Midbrain (tissue), 1 donor: Measurements from ENCODE around the gene ZNF319.

Experiments used
- DNase-seq: peaks from one replicate; lab custom pipeline; 2025; lab: John Stamatoyannopoulos, UW

ZNF319 gene

DNA sequence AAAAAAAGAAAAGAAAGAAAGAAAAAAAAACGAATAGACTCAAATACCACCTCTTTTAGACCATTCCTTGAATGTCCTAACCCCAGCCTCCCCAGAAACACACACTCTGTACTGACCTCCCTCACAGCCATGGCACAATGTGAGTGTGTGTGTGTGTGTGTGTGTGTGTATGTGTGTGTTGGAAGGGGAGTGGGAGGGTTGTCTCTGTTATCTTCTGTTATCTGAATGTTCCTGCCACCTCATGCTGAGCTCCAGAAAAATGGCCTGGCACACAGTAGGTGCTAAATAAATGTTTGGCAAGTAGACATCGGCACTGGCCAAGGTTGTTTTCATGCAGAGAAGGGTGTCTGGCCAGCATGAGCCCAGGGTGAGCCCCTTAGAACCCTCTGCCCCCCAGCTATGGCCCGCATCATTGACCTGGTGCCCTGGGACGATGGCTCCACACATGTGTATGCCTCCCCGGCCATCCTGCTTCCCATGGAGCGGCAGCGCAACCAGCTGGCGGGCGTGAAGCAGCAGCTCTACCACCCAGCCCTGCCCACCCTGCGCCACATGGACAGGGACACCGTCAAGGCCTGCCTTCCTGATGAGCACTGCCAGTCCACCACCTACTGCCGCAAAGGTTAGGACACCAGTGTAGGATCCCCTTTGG lies 22.9 kb downstream of the ZNF319 start:
- DNase-seq, result no peak

- peak; percentile 70 for DNase-seq
Observed at GRCh38 chr16:57976331-57976796, 24.1 kb downstream of the ZNF319 start.

- DNase-seq, result no peak
Observed at GRCh38 chr16:57972306-57972705, 28.2 kb downstream of the ZNF319 start.

DNA sequence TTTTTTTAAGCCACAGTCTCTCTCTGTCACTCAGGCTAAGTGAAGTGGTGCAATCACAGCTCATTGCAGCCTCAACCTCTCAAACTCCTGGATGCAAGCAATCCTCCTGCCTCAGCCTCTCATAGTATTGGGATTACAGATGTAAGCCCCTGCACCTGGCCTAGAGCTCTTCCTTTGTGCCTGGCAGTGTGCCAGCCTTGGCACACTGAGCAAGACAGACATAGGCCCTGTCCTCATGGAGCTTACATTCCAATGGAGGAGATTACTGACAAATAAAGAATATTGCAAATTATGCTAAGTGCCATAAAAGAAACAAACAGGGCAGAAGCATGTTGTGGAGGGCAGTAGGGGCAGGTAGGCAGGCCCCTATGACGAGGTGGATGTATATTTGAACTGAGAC lies 28.6 kb downstream of the ZNF319 start:
- no peak for DNase-seq

GRCh38 chr16:57970970-57971369 lies 29.5 kb downstream of the ZNF319 start, which contains the start of gene CNGB1:
Gene CNGB1, minus strand, starts transcription at chr16:57971128. Its CDS starts 3,842 bp downstream, at chr16:57967286.
- no peak for DNase-seq

DNA sequence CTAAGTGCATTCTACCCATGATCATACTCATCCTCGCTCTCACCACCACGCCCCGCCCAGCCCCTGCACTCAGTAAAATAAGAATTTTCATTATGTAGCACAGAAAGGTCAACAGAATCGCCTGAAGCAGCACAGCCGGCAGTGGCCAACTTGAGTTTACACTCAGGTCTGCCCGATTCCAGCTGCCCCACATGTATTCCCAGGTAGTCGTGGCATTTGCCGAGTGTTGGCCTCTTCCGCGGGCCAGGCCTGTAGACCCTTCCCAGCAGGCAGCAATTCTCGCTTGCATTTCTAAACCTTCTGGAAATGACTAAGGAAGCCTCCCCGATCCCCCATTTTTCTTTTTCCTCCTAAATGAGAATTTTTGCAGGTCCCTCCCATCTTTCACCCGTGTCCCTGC lies 30.2 kb downstream of the ZNF319 start:
- no peak for DNase-seq

DNA sequence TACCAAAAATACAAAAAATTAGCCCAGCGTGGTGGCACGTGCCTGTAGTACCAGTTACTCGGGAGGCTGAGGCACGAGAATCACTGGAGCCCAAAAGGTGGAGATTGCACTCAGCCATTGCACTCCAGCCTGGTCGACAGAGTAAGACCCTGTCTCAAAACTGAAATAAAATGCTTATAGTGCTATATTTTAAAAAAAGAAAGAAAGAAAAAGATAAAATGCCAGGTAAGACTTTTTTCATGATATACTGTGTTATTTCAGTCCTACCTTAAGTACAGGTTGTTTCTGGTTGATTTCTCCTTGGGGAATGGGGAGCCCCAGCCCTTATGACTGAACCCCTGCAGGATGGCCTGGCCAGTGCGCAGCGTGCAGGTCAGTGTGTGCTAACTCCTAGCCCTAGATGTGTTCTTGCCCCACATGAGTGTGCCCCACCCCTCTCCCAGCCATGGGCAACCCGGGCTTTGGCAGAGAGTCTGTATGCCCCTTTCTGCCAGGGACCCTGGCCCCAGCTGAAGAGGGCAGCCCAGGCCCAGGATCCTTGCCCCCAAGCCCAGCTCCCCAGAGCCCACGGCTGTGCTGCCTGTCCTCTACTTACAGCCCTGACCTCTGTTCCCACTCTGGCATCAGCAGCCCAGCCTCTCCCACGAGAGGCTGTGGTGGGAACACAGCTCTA lies 30.9 kb downstream of the ZNF319 start:
- no peak for DNase-seq

DNA sequence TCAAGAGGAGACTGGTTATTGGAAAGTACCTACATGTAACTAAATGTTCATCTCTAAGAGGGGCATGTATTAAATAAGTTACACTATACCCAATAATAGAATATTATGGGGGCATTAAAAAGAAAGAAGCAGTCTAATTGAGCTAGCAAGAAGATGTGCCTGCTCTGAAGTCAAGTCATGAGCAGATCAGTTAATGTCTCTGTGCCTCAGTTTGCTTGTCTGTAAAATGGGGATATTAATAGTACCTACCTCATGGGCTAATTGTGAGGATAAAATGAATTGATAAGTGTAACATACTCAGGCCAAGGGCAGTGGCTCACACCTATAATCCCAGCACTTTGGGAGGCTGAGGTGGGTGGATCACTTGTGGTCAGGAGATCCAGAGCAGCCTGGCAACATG lies 32.6 kb downstream of the ZNF319 start:
- DNase-seq, result no peak

DNA sequence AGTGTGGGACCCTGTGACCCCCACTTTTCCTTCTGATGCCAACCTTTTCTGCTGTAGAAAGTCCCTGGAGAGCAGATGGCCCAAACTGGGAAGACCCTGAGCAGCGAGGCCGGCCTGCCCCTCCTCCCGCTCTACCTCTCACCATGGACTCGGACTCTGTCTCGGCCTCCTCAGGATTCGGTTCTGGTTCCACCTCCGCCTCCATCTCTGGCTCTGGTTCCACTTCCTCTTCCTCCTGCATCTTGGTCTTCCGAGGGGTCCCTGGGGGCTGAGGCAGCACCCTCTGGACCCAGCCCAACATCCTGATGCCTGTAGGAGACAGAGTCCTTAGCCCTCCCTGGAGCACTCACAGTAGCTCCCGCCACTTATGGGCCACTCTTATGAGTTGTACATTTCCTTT lies 33.5 kb downstream of the ZNF319 start:
- DNase-seq, result no peak

DNA sequence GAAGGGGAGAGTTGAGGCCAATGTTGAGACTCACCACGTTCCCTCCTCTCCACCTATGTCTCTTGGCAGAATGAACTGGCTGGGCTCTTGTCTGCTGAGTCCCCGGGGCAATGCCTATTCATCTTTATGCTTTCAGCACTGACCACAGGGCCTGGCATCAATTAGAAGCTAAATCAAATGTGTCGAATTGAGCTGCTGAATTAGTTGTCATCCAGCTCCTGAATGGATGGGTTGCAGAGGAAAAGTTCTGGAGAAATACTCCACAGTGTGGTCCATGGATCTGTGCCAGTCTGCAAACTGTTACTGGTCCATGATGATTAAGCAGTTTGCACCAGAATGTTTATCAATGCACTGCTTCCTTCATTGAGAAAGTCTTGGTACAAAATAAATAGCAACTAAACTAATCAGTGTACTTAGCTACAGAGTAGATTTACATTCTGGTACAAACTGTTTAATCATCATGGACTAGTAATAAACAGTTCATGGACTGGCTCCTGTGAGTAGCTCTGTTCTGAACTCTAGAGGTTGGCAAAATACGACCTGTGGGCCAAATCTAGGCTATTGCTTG lies 34.2 kb downstream of the ZNF319 start:
- DNase-seq, result no peak

GRCh38 chr16:57964157-57964700 lies 36.2 kb downstream of the ZNF319 start:
- DNase-seq, result no peak

GRCh38 chr16:57962756-57963155 lies 37.7 kb downstream of the ZNF319 start:
- DNase-seq, result no peak

DNA sequence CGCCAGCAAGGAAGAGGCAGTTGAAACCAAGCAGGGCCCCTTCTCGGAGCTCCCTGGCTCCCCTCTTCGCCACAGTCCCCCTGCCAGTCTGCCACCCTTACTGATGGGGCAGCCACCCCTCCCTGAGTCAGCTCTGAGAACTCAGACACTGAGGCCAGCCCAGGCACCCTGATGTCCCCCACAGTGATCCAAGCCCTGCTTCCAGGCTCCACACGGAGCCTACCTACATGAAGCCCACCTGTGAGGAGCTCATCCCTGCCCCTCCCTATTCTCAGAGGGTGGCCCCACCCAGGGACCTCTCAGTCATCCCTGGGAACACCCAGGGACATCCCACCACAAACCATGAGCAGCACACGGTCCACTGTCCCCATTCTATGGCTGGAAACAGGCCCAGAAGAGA lies 38.4 kb downstream of the ZNF319 start:
- DNase-seq, result no peak

GRCh38 chr16:57961538-57961937 lies 38.9 kb downstream of the ZNF319 start:
- no peak for DNase-seq

GRCh38 chr16:57960826-57961472 lies 39.5 kb downstream of the ZNF319 start:
- no peak for DNase-seq

DNA sequence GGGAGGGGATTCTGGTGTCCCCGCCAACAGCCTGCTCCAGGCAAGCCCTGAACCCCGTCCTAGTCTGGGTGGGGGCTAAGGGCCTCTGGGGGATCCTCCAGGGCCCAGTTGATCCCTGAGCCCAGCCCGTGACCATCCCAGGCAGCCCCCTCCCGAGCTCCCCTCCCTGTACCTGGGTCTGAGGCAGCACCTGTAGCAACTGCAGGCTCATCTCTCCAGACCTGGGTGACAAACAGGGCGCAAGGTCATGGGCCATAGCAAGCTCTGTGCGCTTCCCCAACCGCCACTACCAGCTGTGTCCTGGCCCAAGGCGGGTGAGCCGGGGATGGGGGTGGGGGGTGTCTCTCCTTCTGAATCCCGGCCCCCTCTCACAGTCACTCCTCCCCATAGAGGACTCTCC lies 40.2 kb downstream of the ZNF319 start:
- no peak for DNase-seq

DNA sequence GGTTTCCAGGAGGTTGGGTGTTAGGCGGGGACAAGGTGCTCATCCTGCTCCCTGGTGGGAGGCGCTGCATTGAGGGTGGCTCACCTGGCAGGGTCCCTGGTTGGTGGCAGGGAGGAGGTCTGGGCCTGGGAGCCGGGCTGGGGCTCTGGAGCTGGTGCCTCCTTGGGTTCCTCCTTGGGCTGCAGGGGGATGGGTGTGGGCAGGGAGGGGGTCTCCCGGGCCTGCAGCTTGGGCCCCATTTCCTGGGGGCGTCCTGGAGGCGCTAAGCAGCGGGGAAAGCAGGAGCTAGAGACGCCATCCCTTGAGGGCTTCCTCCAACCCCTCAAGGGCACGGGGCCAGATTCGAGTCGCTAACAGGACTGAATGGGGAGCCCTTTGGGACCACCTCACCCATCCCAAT lies 40.7 kb downstream of the ZNF319 start:
- no peak for DNase-seq

- no peak for DNase-seq
Observed at GRCh38 chr16:57959121-57959520, 41.4 kb downstream of the ZNF319 start.

DNA sequence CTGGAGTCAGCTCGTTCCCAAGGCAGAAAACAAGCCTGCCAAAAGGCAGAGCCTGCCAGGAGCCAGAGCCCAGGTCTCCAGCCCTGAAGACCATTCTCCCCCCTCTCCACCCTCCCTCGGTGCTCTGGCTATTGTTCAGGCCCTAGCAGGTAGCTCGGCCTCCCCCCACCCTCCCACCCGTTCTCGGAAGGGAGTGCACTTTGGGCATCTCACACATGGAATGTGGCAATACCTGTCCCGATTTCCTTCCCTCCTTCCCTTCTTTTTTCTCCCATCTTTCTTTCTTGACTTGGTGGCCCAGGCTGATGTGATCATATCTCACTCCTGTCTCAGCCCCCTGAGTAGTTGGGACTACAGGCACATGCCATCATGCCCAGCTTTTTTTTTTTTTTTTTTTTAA lies 41.9 kb downstream of the ZNF319 start:
- DNase-seq, result no peak

DNA sequence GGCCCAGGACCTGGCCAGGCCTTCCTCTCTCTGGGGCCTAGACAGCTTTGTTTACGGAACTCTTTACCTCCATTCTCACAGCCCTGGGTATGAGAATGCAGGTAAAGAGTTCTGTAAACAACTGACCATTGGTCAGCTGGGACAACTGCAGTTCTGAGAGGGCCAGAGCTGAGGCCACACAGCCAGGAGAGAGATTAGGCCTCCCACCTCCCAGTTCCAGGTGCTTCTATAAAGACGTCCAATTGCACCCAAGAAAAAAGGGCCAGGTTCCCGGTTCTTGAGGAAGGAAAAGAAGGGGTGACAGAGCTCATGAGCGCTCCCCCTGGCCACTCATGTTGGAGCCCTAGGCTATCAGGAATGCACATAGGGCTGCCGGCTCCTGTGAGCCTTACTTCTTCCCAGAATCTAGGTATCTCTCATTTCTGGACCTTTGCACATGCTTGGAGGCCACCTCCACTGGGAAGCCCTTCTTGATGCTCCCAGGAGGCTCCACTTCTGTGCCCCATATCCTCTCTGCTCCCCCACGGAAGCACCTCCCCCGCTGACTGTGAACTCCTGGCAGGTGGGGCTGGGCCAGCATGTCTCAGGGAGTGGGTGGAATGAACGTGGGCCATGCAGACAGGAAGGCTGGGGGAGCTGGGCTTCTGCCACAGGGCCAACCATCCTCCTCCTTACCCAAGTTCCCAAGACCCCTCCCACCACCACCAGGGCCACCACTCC lies 42.6 kb downstream of the ZNF319 start:
- no peak for DNase-seq

GRCh38 chr16:57956924-57957672 lies 43.4 kb downstream of the ZNF319 start:
- DNase-seq, result no peak
